ACC112 (cell line): Measurements from ENCODE around the gene HIVEP3.

ENCODE experiments used
- H2AFZ ChIP-seq: fragments of 200-600 bp; sonication (generic); one replicate; pipeline ENCODE4 v1.6.0; 2017; ENCODE audit warnings: antibody characterized with exemption, low read length; ENCODE audit not compliant: unreplicated experiment
- H3K27ac ChIP-seq: fragments of 200-600 bp; sonication (generic); 2 replicates; pipeline ENCODE4 v1.5.1; 2014; ENCODE audit warnings: low read depth, mild to moderate bottlenecking, antibody characterized with exemption, low read length, moderate library complexity
- H3K27me3 ChIP-seq: fragments of 200-600 bp; sonication (generic); 2 replicates; pipeline ENCODE4 v1.6.1; 2014; ENCODE audit warnings: mild to moderate bottlenecking, antibody characterized with exemption, low read length, moderate library complexity, mixed read lengths; ENCODE audit not compliant: insufficient read depth
- H3K36me3 ChIP-seq: fragments of 200-600 bp; sonication (generic); 2 replicates; pipeline ENCODE4 v1.6.1; 2016; ENCODE audit warnings: mild to moderate bottlenecking, antibody characterized with exemption, low read length, moderate library complexity, mixed read lengths; ENCODE audit not compliant: insufficient read depth
- H3K4me1 ChIP-seq: fragments of 200-600 bp; sonication (generic); one replicate; pipeline ENCODE4 v1.6.1; 2016; ENCODE audit warnings: low read length, mixed read lengths; ENCODE audit not compliant: insufficient read depth, unreplicated experiment, control insufficient read depth
- H3K4me3 ChIP-seq: fragments of 200-600 bp; sonication (generic); 2 replicates; pipeline ENCODE4 v1.5.1; 2014; ENCODE audit warnings: mild to moderate bottlenecking, low read depth, low read length
- H3K79me2 ChIP-seq: fragments of 200-600 bp; sonication (generic); one replicate; pipeline ENCODE4 v1.6.0; 2016; ENCODE audit warnings: low read length; ENCODE audit not compliant: control insufficient read depth, unreplicated experiment, insufficient read depth

Gene HIVEP3

GRCh38 chr1:41722184-41722583 is 196.5 kb downstream of the HIVEP3 start:
- Histone ChIP-seq H3K36me3 (no peaks in the 10 kb centered on the region), H3K27me3 (no peaks in the 10 kb centered on the region; the same call in 1 of the 2 replicates), H3K4me3 (no peak overlapping the region), H2AFZ (no peak overlapping the region), H3K79me2 (no peaks in the 10 kb centered on the region), H3K27ac (no peak overlapping the region), H3K4me1 (no peaks in the 10 kb centered on the region)

DNA sequence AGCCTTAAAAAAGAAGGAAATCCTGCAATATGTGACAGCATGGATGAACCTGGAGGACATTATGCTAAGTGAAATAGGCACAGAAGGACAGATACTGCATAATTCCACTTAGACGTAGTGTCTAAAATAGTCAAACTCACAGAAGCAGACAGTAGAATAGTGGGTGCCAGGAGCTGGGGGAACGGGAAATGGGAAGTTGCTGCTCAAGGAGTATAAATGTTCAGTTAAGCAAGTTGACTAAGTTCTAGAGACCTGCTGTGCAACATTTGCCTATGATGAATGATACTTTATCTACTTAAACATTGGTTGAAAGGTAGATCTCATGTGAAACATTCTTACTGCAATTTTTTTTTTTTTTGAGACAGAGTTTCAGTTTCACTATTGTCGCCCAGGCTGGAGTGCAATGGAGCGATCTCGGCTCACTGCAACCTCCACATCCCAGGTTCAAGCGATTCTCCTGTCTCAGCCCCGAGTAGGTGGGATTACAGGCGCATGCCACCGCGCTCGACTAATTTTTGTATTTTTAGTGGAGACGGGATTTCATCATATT is 197.8 kb downstream of the HIVEP3 start:
- no peak overlapping the region for H2AFZ ChIP-seq
- H3K4me3 ChIP-seq: no peak overlapping the region
- H3K79me2 ChIP-seq: no peaks in the 10 kb centered on the region
- H3K36me3 ChIP-seq: no peaks in the 10 kb centered on the region
- H3K27ac ChIP-seq: no peak overlapping the region
- H3K4me1 ChIP-seq: no peaks in the 10 kb centered on the region
- no peaks in the 10 kb centered on the region; the same call in 1 of the 2 replicates for H3K27me3 ChIP-seq

DNA sequence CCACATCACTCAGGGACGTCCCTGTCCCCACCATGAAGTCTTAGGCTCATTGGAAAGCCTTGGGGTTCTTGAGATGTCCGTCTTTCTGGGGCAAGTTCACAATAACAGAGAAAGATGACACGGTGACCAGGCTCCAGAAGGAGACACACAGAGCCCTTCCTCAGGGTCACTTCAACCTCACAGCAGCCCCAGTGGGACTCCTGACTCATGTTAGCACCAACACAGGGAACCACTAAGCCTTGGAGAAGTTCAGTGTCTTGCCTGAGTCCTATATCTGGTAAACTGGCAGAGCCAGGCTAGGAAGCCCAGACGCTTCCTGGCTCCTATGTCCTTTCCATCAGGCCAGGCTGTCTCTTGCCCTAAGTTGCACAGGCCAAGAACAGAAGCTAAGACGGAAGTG is 199.1 kb downstream of the HIVEP3 start:
- no peak overlapping the region for H3K27ac ChIP-seq
- no peak overlapping the region for H2AFZ ChIP-seq
- no peaks in the 10 kb centered on the region; the same call in 1 of the 2 replicates for H3K27me3 ChIP-seq
- peaks cover under 1% of the 10 kb centered on the region for H3K4me1 ChIP-seq
- no peaks in the 10 kb centered on the region for H3K36me3 ChIP-seq
- H3K4me3 ChIP-seq: no peak overlapping the region
- H3K79me2 ChIP-seq: no peaks in the 10 kb centered on the region

GRCh38 chr1:41719128-41719527 is 199.6 kb downstream of the HIVEP3 start:
- no peak overlapping the region for H3K4me3 ChIP-seq
- H3K79me2 ChIP-seq: no peaks in the 10 kb centered on the region
- no peak overlapping the region for H3K27ac ChIP-seq
- H2AFZ ChIP-seq: no peak overlapping the region
- H3K36me3 ChIP-seq: no peaks in the 10 kb centered on the region
- no peaks in the 10 kb centered on the region; the same call in 1 of the 2 replicates for H3K27me3 ChIP-seq
- peaks cover 5% of the 10 kb centered on the region for H3K4me1 ChIP-seq

DNA sequence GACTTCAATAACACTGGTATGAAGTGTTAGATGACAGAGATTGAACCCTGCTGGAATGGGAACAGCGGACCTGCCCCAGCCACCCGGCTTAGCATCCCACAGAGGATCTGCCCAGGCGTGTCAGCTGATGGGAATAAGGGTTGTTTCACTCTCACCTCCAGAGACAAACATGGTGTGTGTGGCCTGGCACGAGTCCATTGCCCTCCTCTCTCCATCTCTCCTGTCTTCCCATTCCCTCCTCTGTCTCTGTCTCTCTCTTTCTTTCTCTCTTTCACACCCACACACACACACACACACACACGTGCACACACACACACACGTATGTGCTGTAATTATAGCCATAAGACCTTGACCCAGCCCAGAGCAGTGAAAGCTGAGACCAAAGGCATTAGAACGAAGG is 200.2 kb downstream of the HIVEP3 start:
- no peaks in the 10 kb centered on the region; the same call in 1 of the 2 replicates for H3K27me3 ChIP-seq
- H3K27ac ChIP-seq: no peak overlapping the region
- peaks cover 11% of the 10 kb centered on the region for H3K4me1 ChIP-seq
- no peaks in the 10 kb centered on the region for H3K36me3 ChIP-seq
- no peak overlapping the region for H3K4me3 ChIP-seq
- no peak overlapping the region for H2AFZ ChIP-seq
- no peaks in the 10 kb centered on the region for H3K79me2 ChIP-seq

DNA sequence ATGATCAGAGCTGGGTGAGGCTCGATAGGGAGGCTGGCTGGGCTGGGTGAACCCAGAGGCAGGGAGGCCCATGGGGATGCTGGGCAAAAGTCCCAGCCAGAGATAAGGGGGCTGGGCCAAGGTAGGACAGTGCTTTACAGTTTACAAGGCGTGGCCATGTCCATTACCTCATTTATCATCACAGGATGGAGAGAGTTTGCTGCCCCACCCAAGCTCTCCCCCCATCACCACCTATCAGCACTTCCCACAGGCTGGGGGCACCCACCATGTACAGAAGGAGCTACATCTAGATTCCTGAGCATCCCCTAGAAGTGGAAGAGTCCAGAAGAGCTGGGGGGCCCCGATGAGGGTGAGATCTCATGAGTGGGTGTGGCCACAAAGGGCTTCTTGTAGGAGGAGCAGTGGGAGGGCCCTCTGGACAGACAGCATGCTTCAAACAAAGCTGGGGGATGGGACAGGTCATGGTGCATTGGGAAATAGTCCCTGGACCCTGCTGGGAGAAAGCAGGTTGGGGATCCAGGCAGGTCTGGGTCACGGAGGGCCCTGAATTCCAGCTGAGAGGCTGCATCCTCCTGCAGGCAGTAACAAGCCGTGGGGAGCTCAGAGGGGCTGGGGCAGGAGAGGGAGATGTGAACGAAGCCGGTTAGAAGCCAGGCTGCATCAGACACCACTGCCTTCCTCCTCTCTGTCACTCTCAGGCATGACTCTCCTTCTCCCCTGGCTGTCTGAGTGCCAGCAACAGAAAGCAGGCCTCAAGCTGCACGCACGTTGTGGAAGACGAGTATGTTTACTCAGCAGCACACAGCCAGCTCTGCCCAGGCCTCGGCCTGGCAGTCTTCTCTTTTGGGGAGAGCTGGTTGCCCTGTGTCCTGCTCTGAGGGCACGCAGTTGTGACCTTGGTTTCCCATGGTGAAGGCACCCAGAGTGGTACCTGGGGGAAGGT is 202.3 kb downstream of the HIVEP3 start:
- H3K4me1 ChIP-seq: peaks cover 23% of the 10 kb centered on the region
- H2AFZ ChIP-seq: no peak overlapping the region
- no peak overlapping the region for H3K27ac ChIP-seq
- no peak overlapping the region for H3K4me3 ChIP-seq
- no peaks in the 10 kb centered on the region for H3K27me3 ChIP-seq
- H3K36me3 ChIP-seq: no peaks in the 10 kb centered on the region
- no peaks in the 10 kb centered on the region for H3K79me2 ChIP-seq

GRCh38 chr1:41715441-41716095 is 203.2 kb downstream of the HIVEP3 start:
- Histone ChIP-seq H3K36me3 (no peaks in the 10 kb centered on the region), H3K4me3 (no peak overlapping the region), H3K79me2 (no peaks in the 10 kb centered on the region), H3K4me1 (peaks cover 23% of the 10 kb centered on the region), H2AFZ (no peak overlapping the region), H3K27ac (no peak overlapping the region), H3K27me3 (no peaks in the 10 kb centered on the region)

- Histone ChIP-seq H3K36me3 (no peaks in the 10 kb centered on the region), H3K4me1 (peaks cover 23% of the 10 kb centered on the region), H2AFZ (no peak overlapping the region), H3K4me3 (no peak overlapping the region), H3K27me3 (no peaks in the 10 kb centered on the region), H3K79me2 (no peaks in the 10 kb centered on the region), H3K27ac (peak overlapping the region; percentile 44; the same call in 1 of the 2 replicates)
Measured at GRCh38 chr1:41714638-41715389, 203.9 kb downstream of the HIVEP3 start.

DNA sequence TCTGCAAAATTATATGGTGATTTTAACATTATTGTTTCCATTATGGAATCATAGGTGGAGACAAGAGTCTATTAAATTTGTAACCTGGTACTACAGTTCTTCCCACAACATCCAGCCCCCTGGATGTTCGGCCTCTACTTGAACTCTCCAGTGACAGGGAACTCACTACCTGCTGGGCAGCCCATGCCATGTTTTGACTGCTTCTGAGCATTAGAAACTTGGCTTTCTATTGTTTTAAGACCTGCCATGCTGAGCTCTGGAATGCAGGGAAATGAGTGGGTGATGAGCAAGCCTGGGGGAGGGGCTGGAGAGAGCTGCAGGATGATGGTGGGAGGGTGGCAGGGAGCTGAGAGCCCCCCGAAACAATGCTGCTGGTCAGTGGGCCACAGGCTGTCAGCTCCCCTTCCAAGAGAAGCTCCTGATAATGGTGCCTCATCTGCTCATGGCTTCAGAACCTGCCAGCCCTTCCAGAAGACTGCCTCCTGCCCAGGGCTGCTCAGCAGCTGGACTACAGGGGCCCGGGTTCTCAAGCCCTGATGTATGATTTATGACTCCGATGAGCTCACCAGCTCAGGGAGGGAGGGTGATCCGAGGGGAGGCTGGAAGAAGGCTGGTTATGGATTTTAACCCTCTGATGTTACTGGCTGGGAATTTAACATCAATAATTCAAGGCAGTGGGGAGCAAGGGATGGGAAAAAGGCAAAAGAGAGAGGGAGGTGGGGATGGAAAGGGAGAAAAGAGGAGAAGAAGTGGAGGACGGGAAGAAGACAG is 205.0 kb downstream of the HIVEP3 start:
- H3K4me1 ChIP-seq: peaks cover 23% of the 10 kb centered on the region
- no peak overlapping the region for H2AFZ ChIP-seq
- no peaks in the 10 kb centered on the region for H3K79me2 ChIP-seq
- H3K4me3 ChIP-seq: no peak overlapping the region
- H3K27ac ChIP-seq: peak overlapping the region; percentile 44; the same call in 1 of the 2 replicates
- H3K27me3 ChIP-seq: no peaks in the 10 kb centered on the region
- no peaks in the 10 kb centered on the region for H3K36me3 ChIP-seq
